ENCODE data around the gene COL19A1.

COL19A1 gene

DNA sequence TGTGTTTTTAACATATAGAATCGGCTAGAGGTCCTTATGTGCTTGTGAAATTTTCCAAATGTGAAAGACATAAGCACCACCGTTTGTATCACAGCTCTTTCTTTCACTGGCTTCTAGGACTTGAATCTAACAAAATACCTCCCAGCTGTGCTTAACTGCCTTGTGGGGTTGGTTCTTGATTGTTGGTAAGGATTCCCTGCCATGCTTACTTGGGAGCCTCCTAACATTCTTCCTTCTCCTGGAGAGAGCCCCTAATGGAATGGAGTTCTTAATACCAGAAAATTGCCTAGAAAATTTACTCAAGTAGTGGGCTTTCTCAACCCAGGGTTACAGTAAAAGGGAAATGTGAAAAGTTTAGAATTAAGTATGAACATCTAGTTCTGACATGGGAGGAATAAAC is 121.2 kb downstream of the COL19A1 start:
- no peak overlapping the region for H3K18ac ChIP-seq (ENCODE audit: low read depth in 1 of 2, low read length in 2 of 2)
- H3K9ac ChIP-seq (ENCODE audit: low read length), result no peak overlapping the region
- no peaks in the 10 kb centered on the region for H3K27me3 ChIP-seq (ENCODE audit: control insufficient read depth in 1 of 2, insufficient read depth in 1 of 2, low read length in 2 of 2)
- no peak overlapping the region for H2BK12ac ChIP-seq (ENCODE audit: low read length in 2 of 2)
- no peak overlapping the region for H2AK5ac ChIP-seq (ENCODE audit: low read length, severe bottlenecking)
- no peak overlapping the region for H2BK15ac ChIP-seq (ENCODE audit: low read depth, poor library complexity, severe bottlenecking)
- no peaks in the 10 kb centered on the region for H3K36me3 ChIP-seq (ENCODE audit: control insufficient read depth in 1 of 2, insufficient read depth in 2 of 2, low read depth in 1 of 2, low read length in 2 of 2)
- H3K9me3 ChIP-seq (ENCODE audit: control insufficient read depth, low read length), result no peaks in the 10 kb centered on the region
- no peak overlapping the region for H3K4me2 ChIP-seq (ENCODE audit: low read length, poor library complexity, severe bottlenecking)
- no peak overlapping the region for H3K4ac ChIP-seq (ENCODE audit: low read depth in 1 of 2, low read length in 2 of 2)
- H2AFZ ChIP-seq (ENCODE audit: low read depth, low read length), result no peak overlapping the region
- H3K27ac ChIP-seq (ENCODE audit: low read length, poor library complexity, severe bottlenecking), result no peak overlapping the region
- H2BK120ac ChIP-seq (ENCODE audit: low read depth, low read length), result no peak overlapping the region
- H4K8ac ChIP-seq (ENCODE audit: low read length), result no peak overlapping the region
- no peak overlapping the region for H2BK5ac ChIP-seq (ENCODE audit: low read depth, low read length, poor library complexity, severe bottlenecking)
- no peaks in the 10 kb centered on the region for H3K79me1 ChIP-seq (replicated peaks; ENCODE audit: low read length, poor library complexity, severe bottlenecking)
- H3K23ac ChIP-seq (ENCODE audit: low read length in 2 of 2), result no peak overlapping the region
- DNase-seq, result no peak
- no peak overlapping the region for H4K91ac ChIP-seq (ENCODE audit: low read length)
- no peak overlapping the region for H3K4me3 ChIP-seq (ENCODE audit: insufficient read depth in 1 of 2, low read depth in 1 of 2, low read length in 2 of 2)
- H3K4me1 ChIP-seq (ENCODE audit: control insufficient read depth, insufficient read depth, low read depth, low read length), result no peaks in the 10 kb centered on the region
- no peak overlapping the region for H3K14ac ChIP-seq (ENCODE audit: low read length in 2 of 2)
- WGBS, result 91% methylated on average over 1 of the region's 2 CpGs

DNA sequence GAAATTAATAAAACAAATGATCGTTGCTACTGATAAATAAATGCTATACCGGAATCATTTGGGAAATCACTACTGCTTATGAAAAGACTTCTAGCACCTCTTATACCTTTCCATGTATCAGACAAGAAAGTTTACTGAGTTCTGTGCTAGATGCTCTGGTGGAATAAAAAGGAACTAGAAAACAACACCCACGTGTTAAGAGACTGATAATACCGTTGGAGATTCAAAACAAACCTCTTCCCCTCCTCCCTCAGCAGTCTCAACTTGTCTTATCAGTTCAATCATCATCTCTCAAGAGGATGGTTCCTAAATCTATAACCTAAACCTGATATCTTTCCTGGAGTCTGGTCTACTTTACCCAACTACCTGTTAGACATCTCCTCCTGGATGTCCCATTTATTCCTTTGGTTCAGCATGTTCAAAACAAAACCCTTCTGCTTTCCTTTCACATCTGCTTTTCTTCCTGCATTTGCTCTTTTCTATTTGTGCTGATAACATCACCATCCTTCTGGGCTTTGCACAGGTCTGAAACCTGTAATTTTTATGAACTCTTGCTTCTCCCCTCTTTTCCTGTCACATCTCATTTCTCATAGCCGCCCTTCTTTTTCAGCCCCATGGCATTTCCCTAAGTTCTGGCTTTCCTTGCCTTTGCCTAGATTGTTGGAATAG is 122.2 kb downstream of the COL19A1 start:
- Histone ChIP-seq H3K27ac (ENCODE audit: low read length, poor library complexity, severe bottlenecking) (no peak overlapping the region), H2BK5ac (ENCODE audit: low read depth, low read length, poor library complexity, severe bottlenecking) (no peak overlapping the region), H4K91ac (ENCODE audit: low read length) (no peak overlapping the region), H3K18ac (ENCODE audit: low read depth in 1 of 2, low read length in 2 of 2) (no peak overlapping the region), H3K36me3 (ENCODE audit: control insufficient read depth in 1 of 2, insufficient read depth in 2 of 2, low read depth in 1 of 2, low read length in 2 of 2) (no peaks in the 10 kb centered on the region), H3K27me3 (ENCODE audit: control insufficient read depth in 1 of 2, insufficient read depth in 1 of 2, low read length in 2 of 2) (no peaks in the 10 kb centered on the region), H3K79me1 (replicated peaks; ENCODE audit: low read length, poor library complexity, severe bottlenecking) (no peaks in the 10 kb centered on the region), H2BK15ac (ENCODE audit: low read depth, poor library complexity, severe bottlenecking) (no peak overlapping the region), H3K4me3 (ENCODE audit: insufficient read depth in 1 of 2, low read depth in 1 of 2, low read length in 2 of 2) (no peak overlapping the region), H3K14ac (ENCODE audit: low read length in 2 of 2) (no peak overlapping the region), H3K4me1 (ENCODE audit: control insufficient read depth, insufficient read depth, low read depth, low read length) (no peaks in the 10 kb centered on the region), H2AK5ac (ENCODE audit: low read length, severe bottlenecking) (no peak overlapping the region), H2BK120ac (ENCODE audit: low read depth, low read length) (no peak overlapping the region), H2AFZ (ENCODE audit: low read depth, low read length) (no peak overlapping the region), H2BK12ac (ENCODE audit: low read length in 2 of 2) (no peak overlapping the region), H3K23ac (ENCODE audit: low read length in 2 of 2) (no peak overlapping the region), H4K8ac (ENCODE audit: low read length) (no peak overlapping the region), H3K4ac (ENCODE audit: low read depth in 1 of 2, low read length in 2 of 2) (no peak overlapping the region), H3K9ac (ENCODE audit: low read length) (no peak overlapping the region), H3K4me2 (ENCODE audit: low read length, poor library complexity, severe bottlenecking) (no peak overlapping the region), H3K9me3 (ENCODE audit: control insufficient read depth, low read length) (no peaks in the 10 kb centered on the region)
- no peak for DNase-seq
- WGBS, result 71% methylated on average over 5 of the region's 5 CpGs

DNA sequence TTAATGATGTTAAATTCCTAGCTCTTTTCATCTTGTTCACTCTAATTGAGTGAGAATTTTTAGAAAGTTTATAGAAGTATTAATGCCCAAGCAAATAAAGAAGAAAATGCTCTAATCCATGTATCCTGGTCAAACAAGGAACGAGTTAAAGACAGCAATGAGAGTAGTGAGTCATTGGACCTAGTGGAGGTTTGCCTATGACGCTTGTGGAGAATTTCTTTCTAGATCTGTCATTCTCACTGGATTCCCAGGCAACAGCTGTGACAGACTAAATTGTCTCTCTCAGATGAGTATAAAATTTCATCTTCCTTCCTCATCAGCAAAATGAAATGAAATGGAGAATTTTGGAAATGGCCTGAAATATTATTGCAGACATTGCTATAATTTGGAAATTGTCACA is 127.9 kb downstream of the COL19A1 start:
- no peak overlapping the region for H4K8ac ChIP-seq (ENCODE audit: low read length)
- H3K9ac ChIP-seq (ENCODE audit: low read length), result no peak overlapping the region
- no peak overlapping the region for H2BK120ac ChIP-seq (ENCODE audit: low read depth, low read length)
- no peak overlapping the region for H3K4me2 ChIP-seq (ENCODE audit: low read length, poor library complexity, severe bottlenecking)
- no peak overlapping the region for H3K23ac ChIP-seq (ENCODE audit: low read length in 2 of 2)
- H2BK12ac ChIP-seq (ENCODE audit: low read length in 2 of 2), result no peak overlapping the region
- H4K91ac ChIP-seq (ENCODE audit: low read length), result no peak overlapping the region
- H2BK15ac ChIP-seq (ENCODE audit: low read depth, poor library complexity, severe bottlenecking), result no peak overlapping the region
- no peak overlapping the region for H3K4me3 ChIP-seq (ENCODE audit: insufficient read depth in 1 of 2, low read depth in 1 of 2, low read length in 2 of 2)
- H3K18ac ChIP-seq (ENCODE audit: low read depth in 1 of 2, low read length in 2 of 2), result no peak overlapping the region
- no peaks in the 10 kb centered on the region for H3K4me1 ChIP-seq (ENCODE audit: control insufficient read depth, insufficient read depth, low read depth, low read length)
- 35% methylated on average over 2 of the region's 2 CpGs for WGBS
- no peak overlapping the region for H3K4ac ChIP-seq (ENCODE audit: low read depth in 1 of 2, low read length in 2 of 2)
- no peaks in the 10 kb centered on the region for H3K9me3 ChIP-seq (ENCODE audit: control insufficient read depth, low read length)
- H3K27me3 ChIP-seq (ENCODE audit: control insufficient read depth in 1 of 2, insufficient read depth in 1 of 2, low read length in 2 of 2), result peaks cover 0 to 4% of the 10 kb centered on the region in 2 experiments
- H3K27ac ChIP-seq (ENCODE audit: low read length, poor library complexity, severe bottlenecking), result no peak overlapping the region
- peak; percentile 40 for DNase-seq
- H2BK5ac ChIP-seq (ENCODE audit: low read depth, low read length, poor library complexity, severe bottlenecking), result no peak overlapping the region
- H2AFZ ChIP-seq (ENCODE audit: low read depth, low read length), result no peak overlapping the region
- no peak overlapping the region for H3K14ac ChIP-seq (ENCODE audit: low read length in 2 of 2)
- H3K79me1 ChIP-seq (replicated peaks; ENCODE audit: low read length, poor library complexity, severe bottlenecking), result no peaks in the 10 kb centered on the region
- H3K36me3 ChIP-seq (ENCODE audit: control insufficient read depth in 1 of 2, insufficient read depth in 2 of 2, low read depth in 1 of 2, low read length in 2 of 2), result no peaks in the 10 kb centered on the region
- no peak overlapping the region for H2AK5ac ChIP-seq (ENCODE audit: low read length, severe bottlenecking)

DNA sequence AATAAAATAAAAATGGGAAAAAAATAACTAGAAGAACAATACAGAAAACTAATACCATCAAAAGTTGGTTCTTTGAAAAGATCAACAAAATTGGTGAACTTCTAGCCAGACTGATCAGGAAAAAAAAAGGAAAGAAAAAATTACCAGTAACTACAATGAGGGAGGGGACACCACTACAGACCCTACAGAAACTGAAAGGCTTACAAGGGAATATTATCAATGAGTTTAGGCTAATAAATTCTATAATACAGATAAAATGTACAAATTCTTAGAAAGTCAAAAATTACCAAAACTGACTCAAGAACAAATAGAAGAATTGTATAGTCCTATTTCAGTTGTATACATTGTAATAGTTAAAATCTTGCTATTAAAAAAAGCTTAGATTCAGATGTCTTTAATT is 141.8 kb downstream of the COL19A1 start:
- Histone ChIP-seq H3K4me2 (ENCODE audit: low read length, poor library complexity, severe bottlenecking) (no peak overlapping the region), H3K23ac (ENCODE audit: low read length in 2 of 2) (no peak overlapping the region), H2BK15ac (ENCODE audit: low read depth, poor library complexity, severe bottlenecking) (no peak overlapping the region), H3K18ac (ENCODE audit: low read depth in 1 of 2, low read length in 2 of 2) (no peak overlapping the region), H2BK120ac (ENCODE audit: low read depth, low read length) (no peak overlapping the region), H3K14ac (ENCODE audit: low read length in 2 of 2) (no peak overlapping the region), H3K9me3 (ENCODE audit: control insufficient read depth, low read length) (peaks cover 9% of the 10 kb centered on the region), H3K27ac (ENCODE audit: low read length, poor library complexity, severe bottlenecking) (no peak overlapping the region), H3K27me3 (ENCODE audit: control insufficient read depth in 1 of 2, insufficient read depth in 1 of 2, low read length in 2 of 2) (no peaks in the 10 kb centered on the region), H3K4ac (ENCODE audit: low read depth in 1 of 2, low read length in 2 of 2) (no peak overlapping the region), H2BK5ac (ENCODE audit: low read depth, low read length, poor library complexity, severe bottlenecking) (no peak overlapping the region), H2AFZ (ENCODE audit: low read depth, low read length) (no peak overlapping the region), H3K4me3 (ENCODE audit: insufficient read depth in 1 of 2, low read depth in 1 of 2, low read length in 2 of 2) (no peak overlapping the region), H3K36me3 (ENCODE audit: control insufficient read depth in 1 of 2, insufficient read depth in 2 of 2, low read depth in 1 of 2, low read length in 2 of 2) (no peaks in the 10 kb centered on the region), H3K9ac (ENCODE audit: low read length) (no peak overlapping the region), H2BK12ac (ENCODE audit: low read length in 2 of 2) (no peak overlapping the region), H3K79me1 (replicated peaks; ENCODE audit: low read length, poor library complexity, severe bottlenecking) (no peaks in the 10 kb centered on the region), H4K91ac (ENCODE audit: low read length) (no peak overlapping the region), H2AK5ac (ENCODE audit: low read length, severe bottlenecking) (no peak overlapping the region), H4K8ac (ENCODE audit: low read length) (no peak overlapping the region), H3K4me1 (ENCODE audit: control insufficient read depth, insufficient read depth, low read depth, low read length) (peaks cover 3% of the 10 kb centered on the region)
- no peak for DNase-seq

All from mesenchymal stem cell (in vitro differentiated cells and primary cell).